MM.1S (cell line): ENCODE data around the gene AP2S1.

Experiments used
- CTCF ChIP-seq: fragments of 300-600 bp; sonication (generic); IDR thresholded peaks from 2 replicates; pipeline ENCODE4 v1.5.1; 2016; ENCODE audit warnings: antibody characterized with exemption, low read length, mixed read lengths
- EZH2 ChIP-seq: fragments of 300-600 bp; sonication (generic); optimal IDR thresholded peaks from 2 replicates; pipeline ENCODE3; 2017; ENCODE audit warnings: low read depth, mild to moderate bottlenecking, antibody characterized with exemption, low read length, mixed read lengths
- EZH2phosphoT487 ChIP-seq: fragments of 300-600 bp; sonication (generic); IDR thresholded peaks from 2 replicates; pipeline ENCODE4 v1.6.1; 2018; ENCODE audit warnings: antibody characterized with exemption, low read length

GRCh38 chr19:46839752-46840497 lies 10.7 kb downstream of the AP2S1 start:
- TF ChIP-seq CTCF = no peak
- TF ChIP-seq EZH2 = no peak
- TF ChIP-seq EZH2phosphoT487 = no peak
